HL-60 (cell line): ENCODE results near the gene AIG1.

Experiments used
- DNase-seq, 2 experiments: peaks; one replicate each; pipeline ENCODE4 v3.0.0-alpha.2; 2010 to 2020; ENCODE audit warnings: low read depth in 1 of 2, low spot score in 1 of 2
- H3K27ac ChIP-seq: fragments of 250-450 bp; sonication (Bioruptor Pico); replicated peaks from 2 replicates; pipeline ENCODE4 v1.5.1; 2020; ENCODE audit warnings: mild to moderate bottlenecking, moderate library complexity
- H3K27me3 ChIP-seq: fragments of 250-450 bp; sonication (Bioruptor Pico); 2 replicates; pipeline ENCODE4 v1.5.1; 2021; ENCODE audit warnings: mild to moderate bottlenecking, moderate library complexity; ENCODE audit not compliant: insufficient read depth, poor library complexity, severe bottlenecking
- H3K4me3 ChIP-seq: replicated peaks from 2 replicates; pipeline ENCODE4 v1.5.1; 2011; ENCODE audit warnings: mild to moderate bottlenecking, control low read depth, low read length; ENCODE audit not compliant: insufficient read depth
- CTCF ChIP-seq: IDR thresholded peaks from one replicate; pipeline ENCODE4 v1.5.1; 2011; ENCODE audit warnings: low read length, control low read depth, inconsistent platforms; ENCODE audit not compliant: insufficient read depth
- GABPA ChIP-seq: IDR thresholded peaks from 2 replicates; pipeline ENCODE4 v1.6.1; 2012; ENCODE audit warnings: low read depth
- POLR2AphosphoS5 ChIP-seq: IDR thresholded peaks from 2 replicates; pipeline ENCODE4 v1.6.1; 2012; ENCODE audit warnings: low read depth
- REST ChIP-seq: IDR thresholded peaks from 2 replicates; pipeline ENCODE4 v1.6.1; 2012; ENCODE audit warnings: low read depth; ENCODE audit not compliant: insufficient replicate concordance
- SPI1 ChIP-seq: IDR thresholded peaks from 2 replicates; pipeline ENCODE4 v1.6.1; 2012; ENCODE audit warnings: low read depth, mild to moderate bottlenecking, borderline replicate concordance

The AIG1 gene

DNA sequence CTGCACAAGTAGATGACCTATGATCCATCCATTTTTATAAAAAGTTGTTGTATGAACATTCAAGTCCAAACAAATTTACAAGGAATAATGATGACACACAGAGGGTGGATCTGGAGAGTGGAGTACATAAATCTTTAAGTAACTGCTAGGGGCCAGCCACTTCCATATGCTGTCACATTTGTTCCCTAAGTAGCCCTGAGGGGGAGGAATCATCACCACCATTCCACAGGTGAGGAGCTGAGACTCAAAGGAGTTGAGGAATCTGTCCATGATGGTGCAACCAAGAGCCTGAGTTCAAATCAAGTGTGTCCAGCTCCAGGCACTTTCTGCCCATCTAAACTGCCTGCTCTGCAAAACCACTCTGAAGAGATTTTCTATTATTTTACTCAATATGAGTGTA is 132.1 kb downstream of the AIG1 start:
- Histone ChIP-seq H3K27ac (no peak overlapping the region), H3K4me3 (no peak overlapping the region), H3K27me3 (no peaks in the 10 kb centered on the region)
- TF ChIP-seq POLR2AphosphoS5 (no peak), GABPA (no peak), SPI1 (no peak), CTCF (no peak), REST (no peak)
- DNase-seq, result no peak

- no peak overlapping the region for H3K4me3 ChIP-seq
- DNase-seq, result no peak
- no peaks in the 10 kb centered on the region for H3K27me3 ChIP-seq
- H3K27ac ChIP-seq, result no peak overlapping the region
- TF ChIP-seq REST, result no peak
- TF ChIP-seq GABPA, result no peak
- TF ChIP-seq POLR2AphosphoS5, result no peak
- no peak for TF ChIP-seq SPI1
- TF ChIP-seq CTCF, result no peak
Observed at GRCh38 chr6:143193571-143194094, 132.9 kb downstream of the AIG1 start.

DNA sequence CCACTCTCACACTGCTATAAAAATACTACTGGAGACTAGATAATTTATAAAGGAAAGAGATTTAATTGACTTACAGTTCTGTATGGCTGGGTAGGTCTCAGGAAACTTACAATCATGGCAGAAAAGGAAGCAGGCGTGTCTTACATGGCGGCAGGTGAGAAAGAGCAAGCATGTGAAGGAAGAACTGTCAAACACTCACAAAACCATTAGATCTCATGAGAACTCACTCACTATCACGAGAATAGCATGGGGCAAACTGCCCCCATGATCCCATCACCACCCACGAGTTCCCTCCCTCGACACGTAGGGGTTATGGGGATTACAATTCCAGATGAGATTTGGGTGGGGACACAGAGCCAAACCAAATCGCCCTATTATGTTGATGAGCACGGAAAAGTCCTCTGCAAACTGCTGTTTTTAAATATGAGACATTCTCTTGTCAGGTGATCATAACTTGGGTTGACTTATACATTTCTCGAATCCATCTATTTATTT is 133.5 kb downstream of the AIG1 start:
- no peaks in the 10 kb centered on the region for H3K27me3 ChIP-seq
- no peak overlapping the region for H3K27ac ChIP-seq
- DNase-seq, result no peak
- TF ChIP-seq REST (no peak), GABPA (no peak), SPI1 (no peak), CTCF (no peak), POLR2AphosphoS5 (no peak)
- H3K4me3 ChIP-seq, result no peak overlapping the region
